OCI-LY1 (cell line): ENCODE measurements around the gene RWDD3.

Source experiments
- CTCF ChIP-seq: fragments of 200-600 bp; sonication (generic), shearing (Covaris generic); IDR thresholded peaks from 2 replicates; pipeline ENCODE4 v1.5.1; 2017; ENCODE audit warnings: mild to moderate bottlenecking, antibody characterized with exemption, low read length, moderate library complexity, mixed read lengths
- EZH2 ChIP-seq: fragments of 200-600 bp; sonication (generic), shearing (Covaris generic); IDR thresholded peaks from 2 replicates; pipeline ENCODE4 v1.8.0; 2017; ENCODE audit warnings: borderline replicate concordance, mixed run types, mild to moderate bottlenecking, antibody characterized with exemption, low read length, moderate library complexity, mixed read lengths

- TF ChIP-seq CTCF (no peak), EZH2 (no peak)
Observed at GRCh38 chr1:95223110-95223509, 10.9 kb upstream of the RWDD3 start.
